Mesendoderm (in vitro differentiated cells): ENCODE results near the gene GALNT1.
A peak's percentile ranks its signal among the peaks of the same experiment; 100 is the strongest.

Source experiments
- DNase-seq: peaks from one replicate; pipeline ENCODE4 v3.0.0; 2013
- H2AK5ac ChIP-seq: 2 replicates; pipeline ENCODE4 v1.6.1; 2013; ENCODE audit warnings: low read length, inconsistent platforms
- H2BK120ac ChIP-seq: 2 replicates; pipeline ENCODE4 v1.6.1; 2013; ENCODE audit warnings: low read depth, mild to moderate bottlenecking, low read length, moderate library complexity, mixed read lengths
- H2BK15ac ChIP-seq: replicated peaks from 2 replicates; pipeline ENCODE4 v1.6.1; 2013; ENCODE audit warnings: low read depth, mild to moderate bottlenecking, moderate library complexity
- H2BK5ac ChIP-seq: 2 replicates; pipeline ENCODE4 v1.6.1; 2013; ENCODE audit warnings: low read length, inconsistent platforms
- H3K18ac ChIP-seq: 2 replicates; pipeline ENCODE4 v1.6.1; 2013; ENCODE audit warnings: mild to moderate bottlenecking, low read length, mixed read lengths
- H3K23ac ChIP-seq: one replicate; pipeline ENCODE4 v1.6.1; 2013; ENCODE audit warnings: low read length
- H3K27ac ChIP-seq: 2 replicates; pipeline ENCODE4 v1.5.1; 2013; ENCODE audit warnings: low read depth, mild to moderate bottlenecking, inconsistent platforms, low read length, moderate library complexity
- H3K27me3 ChIP-seq: 2 replicates; pipeline ENCODE4 v1.6.1; 2013; ENCODE audit warnings: low read length, control low read depth, mild to moderate bottlenecking, inconsistent platforms; ENCODE audit not compliant: insufficient read depth, poor library complexity
- H3K36me3 ChIP-seq: 2 replicates; pipeline ENCODE4 v1.6.1; 2013; ENCODE audit warnings: low read length, inconsistent platforms; ENCODE audit not compliant: control insufficient read depth, insufficient read depth
- H3K4ac ChIP-seq: one replicate; pipeline ENCODE4 v1.6.1; 2013; ENCODE audit warnings: low read depth, mild to moderate bottlenecking, low read length, moderate library complexity
- H3K4me1 ChIP-seq: 2 replicates; pipeline ENCODE4 v1.6.1; 2013; ENCODE audit warnings: low read depth, low read length, inconsistent platforms; ENCODE audit not compliant: control insufficient read depth
- H3K4me2 ChIP-seq: 2 replicates; pipeline ENCODE4 v1.6.1; 2013; ENCODE audit warnings: low read length
- H3K4me3 ChIP-seq: 2 replicates; pipeline ENCODE4 v1.5.1; 2013; ENCODE audit warnings: mild to moderate bottlenecking, low read length
- H3K56ac ChIP-seq: one replicate; pipeline ENCODE4 v1.6.1; 2013; ENCODE audit warnings: low read length
- H3K79me1 ChIP-seq: 2 replicates; pipeline ENCODE4 v1.6.1; 2013; ENCODE audit warnings: low read length, inconsistent platforms
- H3K79me2 ChIP-seq: 2 replicates; pipeline ENCODE4 v1.6.1; 2013; ENCODE audit warnings: mild to moderate bottlenecking, low read length; ENCODE audit not compliant: control insufficient read depth, insufficient read depth
- H3K9ac ChIP-seq: 2 replicates; pipeline ENCODE4 v1.6.1; 2013; ENCODE audit warnings: low read length, inconsistent platforms
- H4K5ac ChIP-seq: one replicate; pipeline ENCODE4 v1.6.1; 2013; ENCODE audit warnings: low read length
- H4K8ac ChIP-seq: one replicate; pipeline ENCODE4 v1.6.1; 2013; ENCODE audit warnings: low read depth, mild to moderate bottlenecking, control low read depth, low read length, moderate library complexity
- WGBS: extraction: QIAGEN DNeasy Blood & Tissue Kit; methylation state at CpG from one replicate; pipeline ENCODE4 v1.1.7; 2013; ENCODE audit warnings: low lambda C conversion rate, missing lambda C conversion rate; ENCODE audit not compliant: insufficient coverage; ENCODE audit errors: extremely low coverage; 5-methylcytosine and 5-hydroxymethylcytosine counted together

GALNT1 gene

GRCh38 chr18:35743916-35744315 is 162.4 kb downstream of the GALNT1 start:
- no peak overlapping the region for H3K4ac ChIP-seq
- no peak for DNase-seq
- H4K8ac ChIP-seq, result no peak overlapping the region
- no peak overlapping the region for H2AK5ac ChIP-seq
- H3K9ac ChIP-seq, result no peak overlapping the region
- no peak overlapping the region for H2BK15ac ChIP-seq
- H3K79me1 ChIP-seq, result no peaks in the 10 kb centered on the region
- H3K56ac ChIP-seq, result no peak overlapping the region
- no peak overlapping the region for H3K27ac ChIP-seq
- no peak overlapping the region for H4K5ac ChIP-seq
- H3K4me1 ChIP-seq, result no peaks in the 10 kb centered on the region
- no peaks in the 10 kb centered on the region for H3K79me2 ChIP-seq
- no peak overlapping the region for H2BK5ac ChIP-seq
- H2BK120ac ChIP-seq, result no peak overlapping the region
- H3K27me3 ChIP-seq, result no peaks in the 10 kb centered on the region
- H3K23ac ChIP-seq, result no peak overlapping the region
- H3K36me3 ChIP-seq, result no peaks in the 10 kb centered on the region
- H3K18ac ChIP-seq, result no peak overlapping the region
- no peak overlapping the region for H3K4me2 ChIP-seq
- no peak overlapping the region for H3K4me3 ChIP-seq

GRCh38 chr18:35745814-35746213 is 164.3 kb downstream of the GALNT1 start:
- Histone ChIP-seq H3K4me2 (no peak overlapping the region), H3K9ac (no peak overlapping the region), H3K56ac (no peak overlapping the region), H3K36me3 (no peaks in the 10 kb centered on the region), H4K5ac (no peak overlapping the region), H3K4me3 (no peak overlapping the region), H2BK15ac (no peak overlapping the region), H3K4ac (no peak overlapping the region), H2BK120ac (no peak overlapping the region), H2AK5ac (no peak overlapping the region), H3K18ac (no peak overlapping the region), H3K79me2 (no peaks in the 10 kb centered on the region), H2BK5ac (no peak overlapping the region), H3K27ac (no peak overlapping the region), H3K23ac (no peak overlapping the region), H4K8ac (no peak overlapping the region), H3K27me3 (no peaks in the 10 kb centered on the region), H3K4me1 (peaks cover 4% of the 10 kb centered on the region), H3K79me1 (no peaks in the 10 kb centered on the region)
- no peak for DNase-seq
- no CpG with 5 or more reads among the region's 4 CpGs for WGBS

GRCh38 chr18:35746826-35747339 is 165.3 kb downstream of the GALNT1 start:
- H3K9ac ChIP-seq, result no peak overlapping the region
- no peaks in the 10 kb centered on the region for H3K36me3 ChIP-seq
- no peak overlapping the region for H3K4me3 ChIP-seq

GRCh38 chr18:35747894-35748472 is 166.4 kb downstream of the GALNT1 start:
- no peak for DNase-seq
- Histone ChIP-seq H3K27ac (no peak overlapping the region), H3K9ac (no peak overlapping the region), H3K23ac (no peak overlapping the region), H3K27me3 (no peaks in the 10 kb centered on the region), H4K5ac (no peak overlapping the region), H3K4ac (no peak overlapping the region), H3K79me2 (no peaks in the 10 kb centered on the region), H4K8ac (no peak overlapping the region), H3K79me1 (no peaks in the 10 kb centered on the region), H2AK5ac (no peak overlapping the region), H3K56ac (no peak overlapping the region), H3K36me3 (no peaks in the 10 kb centered on the region), H2BK120ac (no peak overlapping the region), H2BK5ac (no peak overlapping the region), H2BK15ac (no peak overlapping the region), H3K18ac (no peak overlapping the region), H3K4me2 (no peak overlapping the region), H3K4me1 (peaks cover 4% of the 10 kb centered on the region), H3K4me3 (no peak overlapping the region)
- no CpG with 5 or more reads among the region's 7 CpGs for WGBS

More at GRCh38 chr18:35746826-35747339, 165.3 kb downstream of the GALNT1 start:
- Histone ChIP-seq H4K5ac (no peak overlapping the region), H2BK5ac (no peak overlapping the region), H3K79me1 (no peaks in the 10 kb centered on the region), H3K4ac (no peak overlapping the region), H3K23ac (no peak overlapping the region), H3K4me2 (no peak overlapping the region), H2BK15ac (no peak overlapping the region), H3K27me3 (no peaks in the 10 kb centered on the region), H2BK120ac (no peak overlapping the region), H4K8ac (no peak overlapping the region), H3K79me2 (no peaks in the 10 kb centered on the region), H2AK5ac (no peak overlapping the region), H3K56ac (no peak overlapping the region), H3K4me1 (peaks cover 4% of the 10 kb centered on the region), H3K27ac (no peak overlapping the region), H3K18ac (no peak overlapping the region)
- DNase-seq, result no peak
- WGBS, result no CpG with 5 or more reads among the region's 2 CpGs

GRCh38 chr18:35749701-35750100 is 168.2 kb downstream of the GALNT1 start:
- Histone ChIP-seq H3K4me3 (no peak overlapping the region), H4K8ac (no peak overlapping the region), H3K79me2 (no peaks in the 10 kb centered on the region), H3K23ac (no peak overlapping the region), H4K5ac (no peak overlapping the region), H2AK5ac (no peak overlapping the region), H3K27me3 (no peaks in the 10 kb centered on the region), H3K4me2 (no peak overlapping the region), H2BK5ac (no peak overlapping the region), H3K27ac (no peak overlapping the region), H3K4ac (no peak overlapping the region), H3K18ac (no peak overlapping the region), H2BK15ac (no peak overlapping the region), H2BK120ac (no peak overlapping the region), H3K79me1 (no peaks in the 10 kb centered on the region), H3K4me1 (peaks cover 4% of the 10 kb centered on the region), H3K56ac (no peak overlapping the region), H3K9ac (no peak overlapping the region), H3K36me3 (no peaks in the 10 kb centered on the region)
- WGBS, result no CpG with 5 or more reads among the region's 5 CpGs
- no peak for DNase-seq

- no peaks in the 10 kb centered on the region for H3K79me1 ChIP-seq
- H2BK15ac ChIP-seq, result no peak overlapping the region
- no peak overlapping the region for H3K27ac ChIP-seq
- no peak overlapping the region for H3K9ac ChIP-seq
- peak; percentile 11 for DNase-seq
- H3K36me3 ChIP-seq, result no peaks in the 10 kb centered on the region
- H3K27me3 ChIP-seq, result no peaks in the 10 kb centered on the region
- H3K18ac ChIP-seq, result no peak overlapping the region
- H3K79me2 ChIP-seq, result no peaks in the 10 kb centered on the region
- peaks cover 4% of the 10 kb centered on the region for H3K4me1 ChIP-seq
- no peak overlapping the region for H3K23ac ChIP-seq
- H4K5ac ChIP-seq, result no peak overlapping the region
- H3K4me3 ChIP-seq, result no peak overlapping the region
- H2BK5ac ChIP-seq, result no peak overlapping the region
- H4K8ac ChIP-seq, result no peak overlapping the region
- H3K56ac ChIP-seq, result no peak overlapping the region
- H3K4me2 ChIP-seq, result no peak overlapping the region
- WGBS, result no CpG with 5 or more reads among the region's 2 CpGs
- H2BK120ac ChIP-seq, result no peak overlapping the region
- no peak overlapping the region for H2AK5ac ChIP-seq
- no peak overlapping the region for H3K4ac ChIP-seq
Measured at GRCh38 chr18:35750929-35751328, 169.4 kb downstream of the GALNT1 start.
